OCI-LY7 (cell line): ENCODE results near the gene PHF14. TPM values are rescaled to one million over a fixed set of nuclear protein-coding genes. Genes with fewer than 3 reads are reported as not detected.

Experiments
- BruUV-seq: library from RNA; stranded (reverse); fragments of 400-500 nt; replicated peaks from 2 replicates; lab custom pipeline; 2021; lab: Mats Ljungman, UMichigan
- CTCF ChIA-PET: fragments of 300-600 bp; sonication (Branson Sonifier 250); formaldehyde crosslinking; loops from one replicate; lab custom pipeline; 2022; ENCODE audit warnings: antibody characterized with exemption; ENCODE audit not compliant: unreplicated experiment; lab: Charles Lee
- POLR2A ChIA-PET: fragments of 300-600 bp; sonication (Branson Sonifier 250); formaldehyde crosslinking; loops from one replicate; lab custom pipeline; 2022; ENCODE audit warnings: antibody characterized with exemption; lab: Charles Lee
- DNase-seq: peaks from one replicate; pipeline ENCODE4 v3.0.0-alpha.2; 2015; ENCODE audit warnings: low spot score
- H2AFZ ChIP-seq: fragments of 200-600 bp; sonication (generic), shearing (Covaris generic); 2 replicates; pipeline ENCODE4 v1.6.1; 2014; ENCODE audit warnings: mild to moderate bottlenecking, antibody characterized with exemption, low read length, moderate library complexity
- H3K27ac ChIP-seq: fragments of 200-600 bp; sonication (generic); 2 replicates; pipeline ENCODE4 v1.5.1; 2014; ENCODE audit warnings: mixed run types, low read depth, mild to moderate bottlenecking, moderate library complexity, low read length, inconsistent platforms; ENCODE audit not compliant: poor library complexity, severe bottlenecking
- H3K36me3 ChIP-seq: fragments of 200-600 bp; sonication (generic); 2 replicates; pipeline ENCODE4 v1.6.1; 2014; ENCODE audit warnings: mild to moderate bottlenecking, antibody characterized with exemption, low read length, moderate library complexity, mixed read lengths; ENCODE audit not compliant: insufficient read depth
- H3K4me1 ChIP-seq: fragments of 200-600 bp; sonication (generic); 2 replicates; pipeline ENCODE4 v1.5.1; 2014; ENCODE audit warnings: mild to moderate bottlenecking, low read length; ENCODE audit not compliant: insufficient read depth, poor library complexity, severe bottlenecking
- H3K4me2 ChIP-seq: fragments of 200-600 bp; sonication (generic); 2 replicates; pipeline ENCODE4 v1.6.1; 2014; ENCODE audit warnings: mild to moderate bottlenecking, low read length
- H3K4me3 ChIP-seq: fragments of 200-600 bp; sonication (generic); 2 replicates; pipeline ENCODE4 v1.5.1; 2014; ENCODE audit warnings: mild to moderate bottlenecking, low read depth, low read length; ENCODE audit not compliant: poor library complexity, severe bottlenecking
- H3K79me2 ChIP-seq: fragments of 200-600 bp; sonication (generic); 2 replicates; pipeline ENCODE4 v1.6.1; 2016; ENCODE audit warnings: low read depth, mild to moderate bottlenecking, low read length, moderate library complexity, mixed read lengths; ENCODE audit not compliant: insufficient read depth
- H3K9me2 ChIP-seq: fragments of 200-600 bp; sonication (generic); 2 replicates; pipeline ENCODE4 v1.6.1; 2016; ENCODE audit warnings: mild to moderate bottlenecking, low read length, mixed read lengths; ENCODE audit not compliant: insufficient read depth
- H3K9me3 ChIP-seq: fragments of 200-600 bp; sonication (generic); 2 replicates; pipeline ENCODE4 v1.6.1; 2014; ENCODE audit warnings: mild to moderate bottlenecking, mixed run types, low read length, mixed read lengths
- H4K20me1 ChIP-seq: fragments of 200-600 bp; sonication (generic); 2 replicates; pipeline ENCODE4 v1.6.1; 2014; ENCODE audit warnings: mild to moderate bottlenecking, antibody characterized with exemption, low read length, moderate library complexity, mixed read lengths; ENCODE audit not compliant: insufficient read depth
- CTCF ChIP-seq: fragments of 200-600 bp; sonication (generic); conservative IDR thresholded peaks from 2 replicates; pipeline ENCODE4 v1.5.1; 2014; ENCODE audit warnings: mild to moderate bottlenecking, antibody characterized with exemption, low read length, moderate library complexity, mixed read lengths
- EZH2phosphoT487 ChIP-seq: fragments of 200-600 bp; sonication (generic); IDR thresholded peaks from 2 replicates; pipeline ENCODE4 v1.6.1; 2018; ENCODE audit warnings: low read depth, borderline replicate concordance, mild to moderate bottlenecking, mixed run types, antibody characterized with exemption, low read length, moderate library complexity, mixed read lengths
- intact Hi-C: fragments of 100-400 bp; cut with micrococcal nuclease; formaldehyde crosslinking; loops from one replicate; pipeline ENCODE4 v1.10.0; 2022; ENCODE audit not compliant: unreplicated experiment
- total RNA-seq, 2 experiments: library from RNA; depleted of rRNA in 1 of 2; stranded (reverse); fragments of >200 nt in 1 of 2; shearing (Covaris generic) in 1 of 2; gene quantifications; 2 replicates each; pipeline ENCODE4 v1.2.3, GENCODE V29; 2014 to 2022

PHF14 gene
- total RNA-seq, 2 experiments from 2014 or later = 39.9 to 55.5 TPM

DNA sequence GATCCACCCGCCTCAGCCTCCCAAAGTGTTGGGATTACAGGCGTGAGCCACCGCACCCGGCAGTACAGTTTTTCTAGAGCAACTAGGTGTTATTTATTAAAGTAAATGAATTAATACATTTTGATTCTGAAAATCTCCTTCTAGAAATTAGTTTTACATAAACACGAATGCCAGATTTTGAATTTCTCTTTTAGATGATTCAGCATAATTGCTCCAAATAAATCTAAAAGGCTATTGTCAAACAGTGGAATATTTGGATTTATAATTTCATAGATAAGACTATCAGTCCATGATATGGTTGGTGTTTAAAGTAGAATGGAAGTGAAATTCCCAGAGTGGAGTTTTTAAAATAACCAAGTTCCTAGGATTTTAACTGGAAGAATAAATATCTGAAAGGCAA, 1.5 kb upstream of the PHF14 start:
- H3K4me3 ChIP-seq = no peak overlapping the region
- peaks cover 34% of the 10 kb centered on the region for H3K79me2 ChIP-seq
- no peak overlapping the region for H3K27ac ChIP-seq
- peaks cover 20% of the 10 kb centered on the region for H3K36me3 ChIP-seq
- peak overlapping the region; percentile 100; the same call in 1 of the 2 replicates for H2AFZ ChIP-seq
- peaks cover 32% of the 10 kb centered on the region for H3K4me1 ChIP-seq
- no peaks in the 10 kb centered on the region for H3K9me2 ChIP-seq
- ChIA-PET POLR2A (interaction anchor here (0.6 to 1.6 kb wide), 3 partner anchors 31 to 1419 kb away, joined by 3 to 6 read pairs (median 6); no protein-coding TSS in a partner anchor), CTCF (no interaction called here)
- TF ChIP-seq CTCF (no peak), EZH2phosphoT487 (no peak)
- H3K4me2 ChIP-seq = no peak overlapping the region
- no peak for DNase-seq
- peaks cover 12% of the 10 kb centered on the region; the same call in 1 of the 2 replicates for H4K20me1 ChIP-seq
- BruUV-seq = no TSS peak
- no peaks in the 10 kb centered on the region for H3K9me3 ChIP-seq
- intact Hi-C loops = no loop called here

DNA sequence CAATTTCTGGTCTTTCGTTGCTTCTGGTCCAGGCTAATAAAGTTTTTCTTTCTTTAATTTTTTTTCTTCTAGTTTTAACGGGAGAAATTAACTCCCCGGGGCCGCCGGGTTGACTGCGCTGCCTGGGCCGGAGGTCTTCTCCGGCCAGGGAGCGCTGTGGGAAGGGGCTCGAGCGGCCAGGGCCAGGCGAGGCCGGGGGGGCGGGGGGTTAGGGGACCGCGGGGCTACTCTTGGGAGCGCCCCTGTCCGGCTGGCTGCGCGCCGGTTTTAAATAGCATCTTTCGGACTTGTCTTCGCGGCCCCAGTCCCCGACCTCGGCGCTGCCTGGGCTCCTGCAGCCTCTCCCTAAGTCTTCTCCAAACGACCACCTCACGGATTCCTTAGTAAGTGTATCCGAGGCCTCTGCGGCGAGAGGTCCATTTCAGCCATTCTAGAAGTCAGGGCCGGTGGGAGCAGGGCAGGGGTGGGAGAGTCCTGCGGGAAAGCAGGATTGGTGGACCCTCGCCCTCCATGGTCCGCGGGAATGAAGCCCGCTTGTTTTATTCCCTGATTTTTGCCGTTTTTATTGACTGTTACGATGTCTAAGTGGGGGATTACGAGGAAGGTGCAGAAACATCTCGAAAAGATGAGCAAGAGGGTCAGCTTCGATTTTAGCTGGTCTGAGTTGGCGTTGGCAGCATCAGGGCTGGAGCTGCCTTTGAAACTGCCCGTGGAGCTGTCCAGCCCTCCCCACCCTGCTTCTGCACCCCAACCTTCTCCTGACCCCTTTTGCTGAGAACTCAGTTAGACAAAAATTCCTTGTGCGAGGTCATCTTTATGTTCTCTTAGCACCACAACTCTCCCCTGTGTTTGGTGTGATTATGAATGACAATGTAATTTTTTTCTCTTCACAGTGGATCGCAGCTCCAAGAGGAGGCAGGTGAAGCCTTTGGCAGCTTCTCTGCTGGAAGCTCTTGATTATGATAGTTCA, 555 bp downstream of the PHF14 start:
- peak; percentile 41 for DNase-seq
- Histone ChIP-seq H3K9me3 (no peaks in the 10 kb centered on the region), H3K9me2 (no peaks in the 10 kb centered on the region), H4K20me1 (peaks cover 12% of the 10 kb centered on the region; the same call in 1 of the 2 replicates), H3K36me3 (peaks cover 37% of the 10 kb centered on the region), H3K79me2 (peaks cover 54% of the 10 kb centered on the region), H3K27ac (peak overlapping the region; percentile 67), H2AFZ (peak overlapping the region; percentile 80), H3K4me2 (peak overlapping the region; percentile 93), H3K4me3 (peak overlapping the region; percentile 98), H3K4me1 (peaks cover 33% of the 10 kb centered on the region)
- ChIA-PET POLR2A (interaction anchor here (0.6 to 2.6 kb wide), 7 partner anchors 9 to 120 kb away, joined by 3 to 29 read pairs (median 4); a partner anchor contains a TSS), CTCF (interaction anchor here (1.0 kb wide), 1 partner anchor 33 kb away, joined by 3 read pairs; no protein-coding TSS in a partner anchor)
- intact Hi-C loops = loop anchor here (1.0 kb wide), 1 partner anchor 34 kb away; a partner anchor contains a TSS
- TF ChIP-seq EZH2phosphoT487 = no peak
- TSS peak; percentile 65 for BruUV-seq

DNA sequence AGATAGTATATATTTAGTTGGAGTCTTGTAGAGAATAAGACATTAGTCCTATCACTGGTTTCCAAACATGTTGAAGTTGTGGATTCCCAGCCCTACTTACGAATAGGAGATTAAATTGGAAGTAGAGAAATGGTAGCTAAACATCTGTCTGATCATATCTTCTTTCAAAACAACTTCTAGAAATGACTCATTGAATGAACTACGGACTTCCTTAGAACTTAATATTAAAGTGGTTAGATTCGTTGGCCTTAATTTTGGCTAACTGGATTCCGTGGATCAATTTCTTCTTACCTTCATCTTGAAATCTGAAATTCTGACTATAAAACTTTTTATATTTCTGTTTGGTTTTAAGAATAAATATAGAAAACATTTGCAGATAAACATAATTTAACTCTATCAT, 3.4 kb downstream of the PHF14 start:
- Histone ChIP-seq H3K4me2 (peak overlapping the region; percentile 93), H3K27ac (no peak overlapping the region), H3K79me2 (peaks cover 83% of the 10 kb centered on the region), H3K9me3 (no peaks in the 10 kb centered on the region), H2AFZ (no peak overlapping the region), H3K9me2 (no peaks in the 10 kb centered on the region), H3K4me3 (no peak overlapping the region), H4K20me1 (peaks cover 22% of the 10 kb centered on the region), H3K4me1 (peaks cover 33% of the 10 kb centered on the region), H3K36me3 (peaks cover 66% of the 10 kb centered on the region)
- POLR2A ChIA-PET = interaction anchor here (0.5 to 1.4 kb wide), 3 partner anchors 9 to 44 kb away, joined by 3 read pairs; no protein-coding TSS in a partner anchor
- intact Hi-C loops = no loop called here
- DNase-seq = no peak
- TF ChIP-seq CTCF (no peak), EZH2phosphoT487 (no peak)
- no TSS peak for BruUV-seq
- CTCF ChIA-PET = no interaction called here
